NCI-H128 (cell line): ENCODE data around the gene CCDC177.
A peak's percentile ranks its signal among the peaks of the same experiment; 100 is the strongest.

Experiments used
- DNase-seq: peaks from one replicate; lab custom pipeline; 2025; ENCODE audit not compliant: unreplicated experiment; lab: John Stamatoyannopoulos, UW

Gene CCDC177

DNA sequence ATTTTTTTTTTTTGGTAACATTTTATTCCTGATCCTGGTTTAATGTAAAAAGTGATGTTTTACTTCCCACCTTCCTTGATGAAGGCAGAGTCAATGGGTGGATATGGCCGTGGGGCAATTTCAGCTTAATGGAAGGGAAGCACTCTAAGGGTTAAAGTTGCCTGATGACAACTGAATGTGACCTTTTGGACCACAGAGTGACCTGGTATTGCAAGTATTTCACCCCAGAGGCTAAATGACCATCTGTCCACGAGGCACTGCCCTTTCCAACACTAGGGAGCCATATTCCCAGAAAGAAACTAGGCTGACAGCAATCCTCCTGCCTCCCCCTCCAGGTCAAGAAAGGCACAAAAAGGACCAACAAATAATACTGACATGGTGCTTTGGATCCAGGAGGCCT is 4.8 kb downstream of the CCDC177 start:
- DNase-seq, result no peak

DNA sequence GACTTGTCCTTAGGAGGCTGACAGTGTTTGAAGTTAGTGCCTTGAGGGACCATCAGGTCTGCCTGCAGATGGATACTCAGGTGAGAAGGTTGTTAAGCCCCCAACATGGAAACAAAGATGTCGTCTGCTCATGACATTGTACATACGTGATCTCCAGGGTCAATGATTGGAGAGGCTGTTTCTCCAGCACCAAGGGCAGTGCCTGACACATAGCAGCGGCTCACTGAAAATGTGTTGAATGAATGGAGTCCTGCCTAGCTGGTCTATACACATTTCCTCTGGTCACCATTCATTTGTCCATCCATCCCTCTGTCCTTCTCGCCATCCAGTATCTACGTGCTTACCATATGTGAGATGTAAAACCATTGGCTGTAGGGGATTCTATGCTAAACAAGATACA is 7.1 kb downstream of the CCDC177 start:
- no peak for DNase-seq

DNA sequence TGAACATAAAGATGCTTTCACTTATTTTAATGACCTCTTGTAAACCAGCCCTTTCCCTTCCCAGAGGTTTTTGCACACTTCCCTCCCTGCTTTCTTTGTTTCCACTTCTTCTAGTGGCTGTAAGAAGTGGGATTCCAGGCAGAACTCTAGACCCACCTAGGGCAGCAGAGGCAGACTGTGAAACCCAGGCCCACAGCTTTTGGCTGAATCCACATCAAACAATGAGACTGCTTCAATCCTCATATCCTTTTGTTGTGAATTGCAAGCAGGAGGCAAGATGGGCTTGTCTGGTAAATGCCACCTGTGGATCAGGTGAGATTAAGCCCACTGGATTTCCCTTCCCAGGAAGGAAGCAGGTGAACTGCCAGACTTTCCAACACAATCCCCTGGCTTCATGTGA is 12.8 kb downstream of the CCDC177 start:
- no peak for DNase-seq

DNA sequence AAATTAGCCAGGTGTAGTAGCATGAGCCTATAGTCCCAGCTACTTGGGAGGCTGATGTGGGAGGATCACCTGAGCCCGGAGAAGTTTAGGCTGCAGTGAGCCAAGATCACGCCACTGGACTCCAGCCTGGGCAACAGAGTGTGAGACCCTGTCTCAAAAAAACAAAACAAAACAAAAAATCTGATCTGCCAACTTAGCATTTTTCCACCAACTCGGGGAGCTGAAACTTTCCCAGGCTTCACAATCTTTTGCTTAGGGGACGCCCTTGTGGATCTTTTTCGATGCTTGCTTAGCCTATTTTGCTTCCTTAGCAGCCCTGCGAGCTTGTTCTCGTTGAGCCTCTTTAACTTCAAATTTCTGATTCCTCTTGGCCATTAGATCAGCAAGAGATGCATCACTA is 13.8 kb downstream of the CCDC177 start:
- no peak for DNase-seq

DNA sequence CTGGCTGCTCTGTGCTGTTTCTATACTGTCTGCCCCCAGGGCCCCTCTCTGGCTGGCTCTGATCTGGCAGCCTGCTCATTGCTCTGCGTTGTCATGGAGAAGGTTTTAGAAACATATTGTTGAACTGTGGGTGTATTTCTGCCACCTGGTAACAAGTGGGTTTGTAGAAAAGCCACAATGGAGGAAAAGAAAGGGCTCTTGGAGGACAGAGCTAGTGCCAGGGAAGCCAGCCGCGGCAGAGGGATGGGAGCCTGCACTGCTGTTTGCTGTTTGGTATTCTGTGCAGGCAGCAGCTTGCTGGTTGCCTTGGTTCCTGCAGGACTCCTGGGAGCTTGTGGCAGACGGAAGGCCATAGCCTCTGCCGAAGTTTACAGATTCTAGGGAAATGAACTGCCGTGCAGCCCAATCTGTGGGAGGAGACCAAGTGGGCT is 15.1 kb downstream of the CCDC177 start:
- peak; percentile 43 for DNase-seq

DNA sequence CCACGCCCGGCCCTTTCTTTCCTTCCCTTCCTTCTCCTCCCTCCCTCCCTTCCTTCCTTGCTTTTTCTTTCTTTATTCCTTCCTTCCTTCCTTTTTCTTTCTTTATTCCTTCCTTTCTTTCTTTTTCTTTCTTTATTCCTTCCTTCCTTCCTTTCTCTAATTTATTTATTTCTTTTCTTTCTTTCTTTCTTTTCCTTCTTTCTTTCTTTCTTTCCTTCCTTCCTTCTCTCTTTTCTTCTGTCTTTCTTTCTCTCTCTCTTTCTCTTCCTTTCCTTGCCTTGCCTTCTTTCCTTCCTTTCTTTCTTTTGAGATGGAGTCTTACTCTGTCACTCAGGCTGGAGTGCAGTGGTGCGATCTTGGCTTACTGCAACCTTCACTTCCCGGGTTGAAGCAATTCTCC is 15.9 kb downstream of the CCDC177 start:
- no peak for DNase-seq

DNA sequence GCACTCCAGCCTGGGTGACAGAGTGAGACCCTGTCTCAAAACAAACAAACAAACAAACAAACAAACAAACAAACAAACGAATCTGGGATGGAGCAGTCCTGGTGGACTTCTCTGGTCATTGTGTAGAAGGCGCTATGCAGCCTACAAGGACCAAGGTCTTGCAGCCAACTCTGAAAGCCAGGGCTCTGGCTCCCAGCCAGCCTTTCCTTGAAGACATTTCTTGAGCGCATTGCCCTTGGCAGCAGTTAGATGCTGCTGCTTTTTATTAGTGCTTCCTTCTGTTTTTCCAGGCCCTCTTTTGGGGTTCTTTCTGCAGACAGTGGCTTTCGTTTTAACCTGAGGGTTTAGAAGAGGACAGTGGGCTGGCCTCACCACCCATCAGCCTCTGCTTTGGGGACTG is 20.2 kb downstream of the CCDC177 start:
- DNase-seq, result no peak

DNA sequence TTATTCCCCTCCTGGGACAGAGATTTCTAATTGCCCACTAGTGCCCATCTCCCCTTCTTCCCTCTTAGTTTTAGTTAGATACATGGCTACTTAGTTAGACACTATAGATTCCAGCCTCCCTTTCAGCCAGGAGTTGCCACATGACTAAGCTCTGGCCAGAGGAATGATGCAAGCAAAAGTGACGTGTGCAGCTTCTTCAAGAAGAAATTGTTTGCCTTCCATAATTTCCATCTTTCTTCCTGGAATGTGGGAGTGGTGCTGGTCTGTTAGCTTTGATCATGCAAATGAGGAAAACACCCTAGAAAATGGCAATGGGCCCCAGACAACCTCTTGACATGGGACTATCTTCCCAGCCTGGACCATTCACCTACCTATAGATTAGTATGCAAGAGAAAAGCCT is 21.4 kb downstream of the CCDC177 start:
- no peak for DNase-seq

DNA sequence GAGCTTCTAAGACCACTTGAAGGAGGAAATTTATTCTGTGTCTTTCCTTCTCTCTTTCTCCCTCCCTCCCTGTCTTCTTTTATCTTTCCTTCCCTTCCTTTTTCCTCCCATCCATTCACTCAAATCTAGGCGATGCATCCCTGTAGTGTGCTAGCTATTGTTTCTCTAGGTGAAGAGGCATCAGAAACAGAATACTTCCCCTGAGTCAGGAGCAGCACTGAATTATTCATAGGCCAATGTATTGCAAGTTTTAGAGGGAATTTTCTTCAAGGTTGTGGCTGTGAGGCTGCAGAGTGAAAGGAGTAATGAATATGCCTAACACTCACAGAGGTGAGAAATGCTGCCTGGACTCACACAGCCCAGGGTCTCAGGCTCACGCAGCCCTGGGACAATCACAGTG is 23.2 kb downstream of the CCDC177 start:
- no peak for DNase-seq

DNA sequence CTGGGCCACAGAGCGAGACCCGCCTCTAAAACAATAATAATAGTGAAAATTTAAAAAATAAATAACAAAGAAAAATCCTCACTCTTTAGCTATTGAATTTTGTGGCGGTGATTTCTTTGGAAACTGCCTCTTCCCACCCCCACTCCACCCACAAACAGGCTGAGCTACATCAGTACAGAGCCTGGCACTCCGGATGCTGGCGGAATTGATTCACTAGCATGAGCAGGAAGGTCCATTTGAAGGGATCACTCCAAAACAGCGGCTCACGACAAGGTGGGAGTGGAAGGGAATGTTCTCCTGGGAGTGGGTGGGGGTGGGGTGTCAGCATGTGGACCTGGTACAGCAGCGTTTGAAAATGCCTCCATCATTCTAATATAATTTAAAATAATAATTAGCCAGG is 26.1 kb downstream of the CCDC177 start:
- no peak for DNase-seq

DNA sequence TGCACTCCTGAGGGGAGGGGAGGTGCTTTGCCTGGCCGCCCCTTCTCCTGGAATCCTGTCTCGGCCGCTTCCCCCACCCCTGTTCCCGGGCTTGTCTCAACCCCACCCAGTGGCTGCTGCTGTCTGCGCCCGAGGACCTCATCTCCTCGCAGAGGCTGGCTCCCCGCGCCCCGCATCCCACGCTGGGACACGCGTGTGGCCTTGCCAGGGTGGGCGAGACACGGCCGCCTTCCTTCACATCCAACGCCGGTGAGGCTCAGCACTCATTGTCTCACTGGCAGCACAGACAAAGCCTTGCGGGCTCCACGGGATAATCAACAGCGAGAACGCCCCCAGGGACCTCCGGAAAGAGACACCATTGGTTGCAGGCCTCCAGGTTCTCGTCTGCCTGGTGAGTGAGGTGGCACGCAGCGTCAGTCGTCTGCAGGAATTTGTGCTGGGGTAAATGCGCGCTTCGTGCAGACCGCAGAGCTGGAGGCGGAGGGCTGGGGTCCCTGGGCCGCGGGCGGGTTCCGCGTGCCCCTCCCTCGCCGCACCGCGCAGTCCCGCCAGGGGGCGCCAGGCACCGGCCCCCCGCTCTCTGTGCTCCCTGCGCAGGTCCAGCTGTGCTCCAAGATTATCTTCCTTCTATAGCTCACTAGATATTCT is 26.8 kb downstream of the CCDC177 start:
- DNase-seq, result no peak

DNA sequence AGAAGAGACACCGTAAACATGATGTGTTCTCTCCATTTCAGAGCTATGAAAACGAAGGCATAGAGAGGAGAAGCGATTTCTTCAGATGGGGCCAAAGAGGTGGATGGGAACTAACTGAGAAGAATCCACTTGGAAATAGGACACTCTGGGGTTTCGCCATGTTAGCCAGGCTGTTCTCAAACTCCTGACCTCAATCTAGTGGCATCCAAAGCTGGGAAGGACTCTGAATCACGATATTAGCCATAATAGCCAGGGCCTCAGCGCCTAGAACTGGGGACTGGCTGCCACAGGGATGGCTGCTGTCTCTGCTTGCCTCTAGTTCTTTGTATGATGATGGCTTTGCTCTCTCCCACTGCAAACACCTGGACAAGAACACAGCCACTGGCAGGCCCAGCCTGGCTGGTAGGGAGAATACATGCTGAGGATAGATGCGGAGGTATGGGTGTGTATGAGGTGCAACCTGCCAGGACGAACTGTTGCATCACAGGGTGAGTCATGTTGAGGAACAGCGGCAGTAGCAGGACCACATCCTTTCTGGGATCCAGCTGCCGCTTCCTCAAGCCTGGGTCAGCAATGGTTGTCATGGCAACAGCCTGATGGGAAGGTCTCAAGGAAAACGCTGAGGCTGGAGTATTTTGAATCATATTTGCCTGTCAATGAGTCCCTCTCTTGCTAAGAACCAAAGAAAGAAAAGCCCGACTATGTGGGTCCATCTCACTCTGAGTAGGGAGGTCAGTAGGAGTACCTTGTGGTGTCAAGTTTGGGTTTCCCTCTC is 31.1 kb downstream of the CCDC177 start:
- no peak for DNase-seq

DNA sequence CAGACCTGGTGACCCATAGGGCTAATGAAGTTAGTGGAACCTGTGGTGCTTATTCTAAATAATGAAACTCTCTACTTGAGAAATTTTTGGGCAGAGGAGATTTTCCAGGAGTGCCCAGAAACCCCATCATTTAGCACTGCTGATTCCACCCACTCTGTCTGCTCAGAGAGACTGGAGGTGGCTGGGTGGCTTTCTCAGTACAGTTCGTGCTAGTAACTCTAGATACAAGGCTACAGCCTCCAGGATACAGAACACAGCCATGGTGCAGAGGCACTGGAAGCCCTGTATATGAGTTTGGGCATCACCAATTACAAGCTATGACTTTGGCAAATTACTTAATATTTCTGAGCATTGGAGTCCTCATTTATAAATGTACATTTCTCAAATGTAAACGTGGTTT is 32.4 kb downstream of the CCDC177 start:
- DNase-seq, result no peak

DNA sequence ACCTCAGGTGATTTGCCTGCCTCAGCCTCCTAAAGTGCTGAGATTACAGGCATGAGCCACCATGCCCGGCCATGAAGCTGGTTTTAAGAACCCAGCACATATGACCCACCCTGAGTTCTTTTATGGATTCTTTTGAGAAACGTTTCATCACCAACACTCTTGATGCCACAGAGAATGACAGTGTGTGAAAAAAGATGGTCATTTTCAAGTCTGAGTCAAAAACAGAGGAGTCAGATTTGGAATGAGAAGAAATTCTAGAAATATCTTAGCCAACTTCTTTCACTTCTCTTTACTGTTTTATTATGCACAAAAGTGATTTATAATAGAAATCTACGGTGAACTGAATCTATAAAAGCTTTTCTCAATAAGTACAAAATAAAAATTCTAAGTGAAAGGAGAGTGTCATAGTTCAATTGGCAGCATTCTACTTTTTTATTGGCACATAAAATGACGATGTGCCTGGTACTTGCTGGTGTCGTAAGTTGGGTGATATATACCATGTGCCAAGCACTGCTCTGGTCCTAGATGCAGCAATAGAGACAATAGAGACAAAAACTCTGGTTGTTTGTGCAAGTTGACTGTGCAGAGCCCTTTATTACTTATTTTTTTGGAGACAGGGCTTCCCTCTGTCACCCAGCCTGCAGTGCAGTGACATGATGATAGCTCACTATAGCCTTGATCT is 33.9 kb downstream of the CCDC177 start:
- DNase-seq, result no peak

DNA sequence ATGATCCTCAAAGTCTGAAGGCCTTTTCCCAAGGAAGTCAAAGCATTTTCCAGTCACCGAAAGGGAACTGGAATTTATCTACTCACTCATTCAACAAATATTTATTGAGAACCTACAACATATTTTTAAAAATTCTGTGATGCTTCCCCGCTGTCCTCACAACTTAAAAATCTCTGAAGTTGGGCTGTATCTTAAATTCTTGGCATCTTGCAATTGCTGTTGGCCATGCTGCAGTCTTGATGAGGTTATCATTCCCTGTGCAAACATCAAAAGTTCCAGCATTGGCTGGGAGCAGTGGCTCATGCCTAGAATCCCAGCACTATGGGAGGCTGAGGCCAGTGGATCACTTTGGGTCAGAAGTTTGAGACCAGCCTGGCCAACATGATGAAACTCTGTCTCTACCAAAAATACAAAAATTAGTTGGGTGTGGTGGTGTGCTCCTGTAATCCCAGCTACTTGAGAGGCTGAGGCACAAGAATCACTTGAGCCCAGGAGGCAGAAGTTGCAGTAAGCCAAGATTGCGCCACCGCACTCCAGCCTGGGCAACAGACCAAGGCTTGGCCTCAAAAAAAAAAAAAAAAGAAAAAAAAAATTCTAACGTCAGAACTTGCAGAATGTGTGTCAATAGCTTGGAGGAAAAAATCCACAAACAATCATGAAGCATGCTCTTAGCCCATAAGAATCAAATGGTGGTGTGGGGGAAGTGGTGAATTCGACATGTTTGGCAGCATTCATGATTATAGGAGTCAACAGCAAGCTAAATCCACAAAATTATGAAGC is 34.9 kb downstream of the CCDC177 start:
- no peak for DNase-seq

DNA sequence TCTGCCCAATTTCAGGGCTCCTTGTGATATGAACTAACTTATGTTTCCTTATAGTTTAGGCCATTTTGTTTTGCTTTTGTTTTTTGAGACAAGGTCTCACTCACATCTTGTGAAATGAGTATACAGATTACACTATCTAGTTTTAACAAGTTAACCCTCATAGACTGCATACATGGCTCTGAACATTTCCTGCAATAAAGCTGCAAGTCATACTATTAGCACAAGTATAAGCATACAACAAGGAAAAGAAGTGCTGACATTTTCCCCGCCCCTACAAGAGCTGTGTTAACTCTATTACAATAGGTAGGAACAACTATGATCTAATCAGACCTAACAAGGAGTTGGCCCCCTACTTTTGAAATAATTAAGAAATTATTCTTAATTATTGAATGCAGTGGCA is 35.9 kb downstream of the CCDC177 start:
- DNase-seq, result no peak

DNA sequence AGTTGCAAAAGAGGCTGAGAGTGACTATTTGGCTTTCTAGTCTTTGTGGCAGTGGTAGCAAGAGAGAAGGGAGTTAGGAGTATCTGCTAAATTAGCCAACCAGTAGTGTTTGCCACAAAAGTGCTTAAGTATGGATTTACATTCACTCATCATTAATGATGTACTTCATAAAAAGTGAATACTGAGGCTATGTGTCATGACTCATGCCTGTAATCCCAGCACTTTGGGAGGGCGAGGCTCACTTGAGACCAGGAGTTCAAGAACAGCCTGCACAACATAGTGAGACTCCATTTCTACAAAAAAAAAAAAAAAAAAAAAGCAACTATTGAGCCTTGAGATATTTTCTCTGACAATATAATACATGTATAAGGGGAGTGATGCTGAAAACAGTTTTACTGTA is 36.8 kb downstream of the CCDC177 start:
- DNase-seq, result no peak

DNA sequence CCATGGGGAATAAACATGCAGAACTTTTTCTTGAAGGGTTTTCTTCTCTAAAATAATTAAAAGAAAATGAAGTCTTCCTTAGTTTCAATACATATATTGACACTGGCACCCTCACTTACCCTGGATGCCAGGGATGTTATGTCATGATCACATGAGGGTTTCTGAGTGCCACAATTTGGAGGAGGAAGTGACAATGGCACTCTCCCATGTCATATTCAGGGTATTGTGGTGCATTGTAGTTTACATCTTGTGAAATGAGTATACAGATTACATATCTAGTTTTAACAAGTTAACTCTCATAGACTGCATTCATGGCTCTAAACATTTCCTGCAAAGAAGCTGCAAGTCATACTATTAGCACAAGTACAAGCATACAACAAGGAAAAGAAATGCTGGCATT is 37.7 kb downstream of the CCDC177 start:
- DNase-seq, result no peak

DNA sequence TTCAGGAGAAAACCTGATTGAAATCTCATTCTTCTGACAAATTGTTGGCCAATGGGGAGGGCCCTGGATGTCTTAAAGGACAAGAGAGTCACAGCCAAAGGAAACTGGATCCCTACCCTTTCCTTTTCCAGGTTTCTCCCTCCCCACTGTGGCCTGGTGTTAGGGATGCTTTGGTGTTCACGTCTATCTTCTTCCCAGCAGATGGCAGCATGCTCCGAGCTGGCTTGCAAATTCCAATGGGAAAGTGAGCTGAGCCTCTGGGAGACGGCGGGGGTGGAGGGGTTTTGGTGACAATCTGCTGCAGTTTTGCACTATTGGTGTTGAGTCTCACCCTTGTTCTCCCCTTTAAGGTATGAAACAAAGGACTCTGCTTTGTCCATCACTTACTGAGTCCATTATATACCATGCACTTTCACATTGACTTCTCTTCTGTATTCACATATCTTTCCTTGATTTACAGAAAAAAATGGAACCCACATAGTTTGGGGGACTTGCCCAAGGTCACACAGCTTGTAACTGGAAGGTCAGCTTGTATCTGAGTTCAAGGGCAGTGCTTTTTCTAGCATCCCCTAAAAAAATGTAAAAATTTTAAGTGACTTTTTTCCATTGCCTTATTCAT is 39.3 kb downstream of the CCDC177 start:
- DNase-seq, result peak; percentile 6

DNA sequence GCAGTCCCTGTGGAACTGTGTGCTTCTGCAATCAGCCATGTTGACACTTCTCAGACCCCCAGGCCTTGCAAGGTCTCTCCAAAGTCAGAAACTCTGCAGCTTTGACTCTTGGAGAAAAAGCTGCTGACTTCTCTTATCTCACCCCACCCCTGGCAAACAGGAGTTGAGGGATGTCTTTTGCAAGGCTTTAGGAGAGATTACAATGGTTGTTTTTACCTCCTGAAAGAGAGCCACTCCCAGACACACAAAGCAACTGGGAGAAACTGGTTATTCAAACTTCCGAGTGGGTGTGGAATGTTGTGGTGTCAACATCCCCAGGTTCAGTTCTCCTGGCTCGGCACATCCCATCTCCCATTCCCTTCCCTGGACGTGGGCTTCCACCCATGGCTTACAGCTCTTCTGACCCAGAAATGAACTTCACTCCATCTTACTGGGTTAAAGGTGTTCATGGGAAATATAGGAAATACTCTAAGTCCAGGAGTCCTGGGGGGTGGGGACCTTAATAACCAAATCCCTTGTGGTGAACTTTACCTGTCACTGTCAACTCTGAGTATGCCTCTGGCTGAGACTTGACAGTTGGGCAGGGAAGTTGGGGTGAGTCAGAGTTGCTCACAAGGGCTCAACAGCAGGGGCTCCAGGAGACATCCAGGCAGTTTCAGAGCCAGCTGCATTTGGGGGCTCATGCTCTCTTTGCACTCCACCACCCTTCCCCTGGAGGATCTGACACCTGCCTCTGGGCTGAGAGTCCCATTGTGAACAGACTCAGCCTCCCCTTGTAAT is 41.9 kb downstream of the CCDC177 start:
- DNase-seq, result no peak
